ENCODE data around the gene RABL2B.

The RABL2B gene

GRCh38 chr22:50734343-50734771 lies 49.1 kb downstream of the RABL2B start:
- Mint-ChIP-seq H3K27me3 (ENCODE audit: low read depth) (peaks cover 14% of the 10 kb centered on the region), H3K27ac (no peak overlapping the region), H3K4me1 (peaks cover 8% of the 10 kb centered on the region), H3K4me3 (no peak overlapping the region), H3K9me3 (no peaks in the 10 kb centered on the region), H3K36me3 (ENCODE audit: low read depth) (no peaks in the 10 kb centered on the region)
- no peak for TF ChIP-seq CTCF (IDR thresholded peaks at IDR 0.05; ENCODE audit: unreplicated experiment in 3 of 3)

GRCh38 chr22:50733521-50734342 lies 49.7 kb downstream of the RABL2B start:
- no peaks in the 10 kb centered on the region for H3K36me3 Mint-ChIP-seq (ENCODE audit: low read depth)
- H3K27me3 Mint-ChIP-seq (ENCODE audit: low read depth), result peaks cover 13% of the 10 kb centered on the region
- no peaks in the 10 kb centered on the region for H3K9me3 Mint-ChIP-seq
- H3K4me1 Mint-ChIP-seq, result peaks cover 8% of the 10 kb centered on the region
- TF ChIP-seq CTCF (IDR thresholded peaks at IDR 0.05; ENCODE audit: unreplicated experiment in 3 of 3), result no peak
- H3K27ac Mint-ChIP-seq, result no peak overlapping the region
- H3K4me3 Mint-ChIP-seq, result no peak overlapping the region

GRCh38 chr22:50732681-50733080 lies 50.8 kb downstream of the RABL2B start:
- TF ChIP-seq CTCF (IDR thresholded peaks at IDR 0.05; ENCODE audit: unreplicated experiment in 3 of 3), result no peak
- H3K27me3 Mint-ChIP-seq (ENCODE audit: low read depth), result peaks cover 8% of the 10 kb centered on the region
- no peaks in the 10 kb centered on the region for H3K36me3 Mint-ChIP-seq (ENCODE audit: low read depth)
- H3K27ac Mint-ChIP-seq, result no peak overlapping the region
- no peaks in the 10 kb centered on the region for H3K9me3 Mint-ChIP-seq
- H3K4me1 Mint-ChIP-seq, result peaks cover 8% of the 10 kb centered on the region
- H3K4me3 Mint-ChIP-seq, result no peak overlapping the region

GRCh38 chr22:50731811-50732624 lies 51.4 kb downstream of the RABL2B start:
- Mint-ChIP-seq H3K36me3 (ENCODE audit: low read depth) (no peaks in the 10 kb centered on the region), H3K4me3 (no peak overlapping the region), H3K9me3 (no peaks in the 10 kb centered on the region), H3K4me1 (peaks cover 8% of the 10 kb centered on the region), H3K27me3 (ENCODE audit: low read depth) (peaks cover 3% of the 10 kb centered on the region), H3K27ac (no peak overlapping the region)
- peak; percentile 40 to 60 (median 49) for TF ChIP-seq CTCF (IDR thresholded peaks at IDR 0.05; ENCODE audit: unreplicated experiment in 3 of 3)

GRCh38 chr22:50730941-50731661 lies 52.3 kb downstream of the RABL2B start:
- TF ChIP-seq CTCF (IDR thresholded peaks at IDR 0.05; ENCODE audit: unreplicated experiment in 3 of 3), result no peak
- no peak overlapping the region for H3K4me3 Mint-ChIP-seq
- no peak overlapping the region for H3K27ac Mint-ChIP-seq
- H3K36me3 Mint-ChIP-seq (ENCODE audit: low read depth), result no peaks in the 10 kb centered on the region
- H3K27me3 Mint-ChIP-seq (ENCODE audit: low read depth), result peaks cover 3% of the 10 kb centered on the region
- no peaks in the 10 kb centered on the region for H3K9me3 Mint-ChIP-seq
- H3K4me1 Mint-ChIP-seq, result peaks cover 8% of the 10 kb centered on the region

All from nephron (organoid).